Right cardiac atrium (tissue), 5 donors: ENCODE results near the gene CSK. TPM values are rescaled to one million over a fixed set of nuclear protein-coding genes. Genes with fewer than 3 reads are reported as not detected.
A peak's percentile ranks its signal among the peaks of the same experiment; 100 is the strongest.

Source experiments
- ATAC-seq, 2 donors: fragments of 200-7000 bp; cut with Tn5 transposase; one replicate each; pipeline versions ENCODE4 v1.8.0 to v1.9.1; 2020; ENCODE audit warnings: moderate library complexity in 2 of 2, mild to moderate bottlenecking in 1 of 2
- DNase-seq, 3 donors: peaks; one replicate each; pipeline ENCODE4 v3.0.0-alpha.2; 2020
- H3K27ac ChIP-seq: one replicate; pipeline ENCODE4 v1.5.1; 2013; ENCODE audit warnings: mild to moderate bottlenecking, low read length, control low read depth, moderate library complexity
- H3K27me3 ChIP-seq: one replicate; pipeline ENCODE4 v1.6.1; 2013; ENCODE audit not compliant: control insufficient read depth, insufficient read depth
- H3K4me1 ChIP-seq: one replicate; pipeline ENCODE4 v1.6.1; 2013; ENCODE audit warnings: low read length; ENCODE audit not compliant: control insufficient read depth, insufficient read depth
- H3K4me3 ChIP-seq: one replicate; pipeline ENCODE4 v1.5.1; 2013; ENCODE audit warnings: low read length, control low read depth
- H3K9me3 ChIP-seq: one replicate; pipeline ENCODE4 v1.6.1; 2013; ENCODE audit warnings: low read length; ENCODE audit not compliant: control insufficient read depth
- WGBS: extraction: QIAGEN DNeasy Blood & Tissue Kit; methylation state at CpG from one replicate; pipeline ENCODE4 v1.1.7; 2013; 5-methylcytosine and 5-hydroxymethylcytosine counted together
- intact Hi-C, 4 donors: fragments of 100-400 bp; cut with DNase I; formaldehyde crosslinking; loops; one replicate each; pipeline versions ENCODE4 v1.11.0 to v1.14.0; 2022 to 2023
- polyA plus RNA-seq: library from polyadenylated mRNA; stranded (reverse); fragments of 200-250 nt; gene quantifications from one replicate; pipeline ENCODE4 v1.2.3, GENCODE V29; 2013
- total RNA-seq, 4 donors: library from RNA; stranded (reverse); fragmentation: NEBNext Ultra II Directional; extraction: Animal tissue kit (Norgen Biotek cat#: 25700); gene quantifications; one replicate each; pipeline ENCODE4 v1.2.1, GENCODE V29; 2021
- donor health status: healthy with polysubstance abuse.
- donor health status: DM: no; HTN: yes; CAD: no.
- donor health status: DM: no; HTN: no; CAD: no.
- donor health status: DM: no; HTN: yes; CAD: no; lungs with severe emphysema.
- donor health status: DM: yes; HTN: yes; CAD: no.

Gene CSK
- total and polyA plus RNA-seq, 5 donors: 44.3 to 68.3 (median 59.3) TPM

DNA sequence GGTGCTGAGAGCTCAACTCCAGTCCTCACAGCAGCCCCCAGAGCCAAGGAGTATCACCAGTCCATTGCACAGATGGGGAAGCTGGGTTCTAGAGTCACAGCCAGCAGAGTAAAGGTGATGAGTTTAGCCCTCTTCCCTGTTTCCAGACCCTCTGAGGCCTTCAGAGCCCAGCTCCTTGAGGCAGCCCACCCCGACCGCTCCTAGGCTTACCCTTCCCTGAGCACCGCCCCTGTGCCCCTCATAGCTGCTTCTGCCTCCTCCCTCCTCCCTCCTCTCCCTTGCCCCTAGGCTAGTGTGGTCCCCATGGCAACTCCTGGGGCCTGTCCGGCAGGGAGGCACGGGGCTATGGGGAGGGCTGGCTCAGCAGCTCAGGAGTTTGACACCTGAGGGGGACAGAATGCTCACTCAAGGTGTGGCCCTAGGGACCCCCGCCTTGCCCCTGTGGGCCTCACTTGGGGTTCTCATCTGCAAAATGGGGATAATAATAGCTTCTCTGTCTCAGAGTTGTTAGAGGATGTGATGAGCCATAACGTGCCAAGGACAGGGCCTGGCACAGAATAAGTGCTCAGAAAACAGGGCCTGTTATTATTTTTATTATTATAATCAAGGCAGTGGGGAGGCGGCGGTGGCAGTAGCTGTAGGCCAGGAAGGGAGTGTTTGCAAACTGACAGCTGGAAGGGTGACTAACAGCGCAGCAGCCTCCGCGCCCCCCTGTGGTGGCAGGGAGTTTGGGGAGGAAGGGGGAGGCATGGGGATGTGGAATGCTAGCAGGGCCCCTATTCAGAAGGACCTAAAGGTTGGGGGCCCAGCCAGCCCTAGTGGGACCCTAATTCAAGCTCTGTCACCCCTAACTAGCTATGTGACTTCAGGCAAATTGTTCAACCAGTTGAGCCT lies 11.5 kb downstream of the CSK start:
- H3K27me3 ChIP-seq: no peaks in the 10 kb centered on the region
- H3K4me3 ChIP-seq: no peak overlapping the region
- no peaks in the 10 kb centered on the region for H3K9me3 ChIP-seq
- DNase-seq (peak in 2 of 3 donors; percentile 67 to 78), ATAC-seq (no peak)
- WGBS: 73% methylated on average over 12 of the region's 12 CpGs
- intact Hi-C loops: no loop called here
- no peak overlapping the region for H3K27ac ChIP-seq
- H3K4me1 ChIP-seq: peaks cover 21% of the 10 kb centered on the region

DNA sequence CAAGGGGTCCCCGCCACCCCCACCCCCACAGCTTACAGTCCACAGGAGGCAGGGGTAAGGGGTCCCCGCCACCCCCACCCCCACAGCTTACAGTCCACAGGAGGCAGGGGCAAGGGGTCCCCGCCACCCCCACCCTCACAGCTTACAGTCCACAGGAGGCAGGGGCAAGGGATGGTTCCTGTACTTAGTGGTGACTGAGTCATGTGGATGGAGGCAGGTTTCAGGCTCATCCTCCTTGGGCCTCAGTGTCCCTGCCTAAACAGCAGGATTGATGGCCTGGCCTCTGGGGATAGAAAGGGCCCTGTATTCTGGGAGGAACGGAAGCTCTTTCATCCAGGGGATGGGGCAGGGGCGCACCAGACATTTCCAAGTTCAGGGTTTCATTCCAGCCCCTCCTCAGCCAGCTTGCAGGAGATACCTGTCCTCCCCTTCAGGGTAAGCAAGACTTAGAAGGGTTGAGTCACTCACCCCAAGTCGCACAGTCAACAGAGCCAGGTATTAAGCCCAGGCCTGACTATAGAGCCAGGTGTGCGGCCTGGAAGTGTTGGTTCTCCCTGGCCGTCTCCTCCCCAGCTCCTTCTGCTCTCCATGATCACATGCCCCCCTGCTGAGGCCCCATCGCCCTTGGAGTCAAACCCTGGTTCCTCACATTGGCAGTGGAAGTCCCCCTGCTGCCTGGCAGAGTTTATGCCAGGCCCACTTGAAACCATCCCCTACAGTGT lies 12.5 kb downstream of the CSK start:
- 86% methylated on average over 7 of the region's 9 CpGs for WGBS
- Histone ChIP-seq H3K27ac (no peak overlapping the region), H3K4me1 (peaks cover 19% of the 10 kb centered on the region), H3K4me3 (no peak overlapping the region), H3K9me3 (no peaks in the 10 kb centered on the region), H3K27me3 (no peaks in the 10 kb centered on the region)
- ATAC-seq: no peak
- intact Hi-C loops: no loop called here
- DNase-seq: no peak

DNA sequence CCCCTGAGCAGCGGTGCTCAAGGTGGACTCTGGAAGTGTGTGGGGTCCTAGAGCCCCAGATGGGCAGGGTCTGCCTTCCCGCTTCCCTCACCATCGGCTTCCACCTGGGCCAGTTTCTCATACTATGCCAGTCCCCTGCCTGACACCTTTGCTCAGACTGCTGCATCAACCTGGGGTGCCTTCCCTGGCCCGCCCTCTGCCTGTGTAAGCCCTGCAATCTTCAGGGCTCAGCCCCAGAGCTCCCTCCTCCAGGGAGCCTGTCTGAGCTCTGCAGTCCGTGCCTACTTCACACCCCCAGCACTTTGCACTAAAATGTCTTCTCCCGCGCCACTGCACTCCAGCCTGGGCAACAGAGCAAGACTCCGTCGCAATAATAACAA lies 13.1 kb downstream of the CSK start:
- intact Hi-C loops: no loop called here
- 87% methylated on average over 9 of the region's 9 CpGs for WGBS
- no peak for DNase-seq
- no peak overlapping the region for H3K27ac ChIP-seq
- no peaks in the 10 kb centered on the region for H3K27me3 ChIP-seq
- peaks cover 16% of the 10 kb centered on the region for H3K4me1 ChIP-seq
- ATAC-seq: no peak
- no peaks in the 10 kb centered on the region for H3K9me3 ChIP-seq
- H3K4me3 ChIP-seq: no peak overlapping the region

DNA sequence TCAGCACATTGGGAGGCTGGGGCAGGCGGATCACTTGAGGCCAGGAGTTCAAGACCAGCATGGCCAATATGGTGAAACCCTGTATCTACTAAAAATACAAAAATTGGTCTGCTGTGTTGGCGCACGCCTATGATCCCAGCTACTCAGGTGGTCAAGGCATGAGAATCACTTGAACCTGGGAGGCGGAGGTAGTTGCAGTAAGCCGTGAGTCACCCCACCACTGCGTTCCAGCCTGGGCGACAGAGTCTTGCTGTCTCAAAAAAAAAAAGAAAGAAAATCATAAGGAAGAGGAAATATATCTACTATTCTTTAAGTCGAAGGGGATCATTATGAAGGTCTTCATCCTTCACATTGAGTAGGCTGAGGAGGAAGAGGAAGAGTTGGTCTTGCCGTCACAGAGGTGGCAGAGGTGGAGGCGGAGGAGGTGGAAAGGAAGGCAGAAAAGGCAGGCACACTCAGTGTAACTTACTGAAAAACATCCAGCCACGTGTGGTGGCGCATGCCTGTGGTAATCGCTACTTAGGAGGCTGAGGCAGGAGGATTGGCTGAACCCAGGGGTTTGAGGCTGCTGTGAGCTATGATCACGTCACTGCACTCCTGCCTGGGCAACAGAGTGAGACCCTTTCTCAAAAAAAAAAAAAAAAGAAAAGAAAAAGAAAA lies 14.2 kb downstream of the CSK start:
- no peaks in the 10 kb centered on the region for H3K27me3 ChIP-seq
- intact Hi-C loops: no loop called here
- no peaks in the 10 kb centered on the region for H3K9me3 ChIP-seq
- peaks cover 10% of the 10 kb centered on the region for H3K4me1 ChIP-seq
- 93% methylated on average over 14 of the region's 14 CpGs for WGBS
- H3K4me3 ChIP-seq: no peak overlapping the region
- no peak overlapping the region for H3K27ac ChIP-seq
- DNase-seq: no peak
- no peak for ATAC-seq

DNA sequence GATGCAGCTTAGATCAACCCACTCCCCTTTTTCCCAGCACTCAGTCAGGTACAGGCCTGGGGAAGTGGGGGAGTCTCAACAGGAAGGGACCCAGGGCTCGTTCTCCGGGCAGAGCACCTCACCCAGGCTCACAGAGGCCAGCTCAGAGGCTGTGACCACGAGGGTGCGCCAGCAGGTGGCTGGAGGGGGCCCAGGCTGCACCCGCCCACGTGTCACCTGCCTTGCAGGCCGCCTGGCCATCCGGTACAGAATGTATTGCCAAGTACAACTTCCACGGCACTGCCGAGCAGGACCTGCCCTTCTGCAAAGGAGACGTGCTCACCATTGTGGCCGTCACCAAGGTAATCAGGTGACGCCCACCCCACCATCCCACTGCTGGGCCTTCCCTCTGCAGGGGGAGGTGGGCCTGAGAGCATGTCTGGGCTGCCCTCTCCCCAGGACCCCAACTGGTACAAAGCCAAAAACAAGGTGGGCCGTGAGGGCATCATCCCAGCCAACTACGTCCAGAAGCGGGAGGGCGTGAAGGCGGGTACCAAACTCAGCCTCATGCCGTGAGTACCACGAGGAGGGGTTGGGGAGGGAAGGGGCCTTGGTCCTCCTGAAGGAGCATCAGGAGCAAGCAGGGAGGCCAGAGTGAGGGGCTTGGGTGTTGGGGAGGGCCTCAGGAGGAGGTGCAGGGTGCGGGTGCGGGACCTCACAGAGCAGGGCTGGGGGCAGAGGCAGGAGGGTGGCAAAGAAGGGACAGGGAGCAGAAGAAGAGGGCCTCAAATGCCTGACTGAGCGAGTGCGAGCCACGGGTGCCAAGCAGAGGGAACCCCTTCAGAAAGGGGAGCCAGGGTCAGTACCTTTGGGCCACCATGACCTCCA lies 16.7 kb downstream of the CSK start:
- Histone ChIP-seq H3K4me3 (no peak overlapping the region), H3K9me3 (no peaks in the 10 kb centered on the region), H3K27me3 (no peaks in the 10 kb centered on the region), H3K4me1 (no peaks in the 10 kb centered on the region), H3K27ac (no peak overlapping the region)
- intact Hi-C loops: no loop called here
- 69% methylated on average over 25 of the region's 25 CpGs for WGBS
- ATAC-seq (peak; percentile 21 to 47), DNase-seq (peak in 2 of 3 donors; percentile 76 to 79)

DNA sequence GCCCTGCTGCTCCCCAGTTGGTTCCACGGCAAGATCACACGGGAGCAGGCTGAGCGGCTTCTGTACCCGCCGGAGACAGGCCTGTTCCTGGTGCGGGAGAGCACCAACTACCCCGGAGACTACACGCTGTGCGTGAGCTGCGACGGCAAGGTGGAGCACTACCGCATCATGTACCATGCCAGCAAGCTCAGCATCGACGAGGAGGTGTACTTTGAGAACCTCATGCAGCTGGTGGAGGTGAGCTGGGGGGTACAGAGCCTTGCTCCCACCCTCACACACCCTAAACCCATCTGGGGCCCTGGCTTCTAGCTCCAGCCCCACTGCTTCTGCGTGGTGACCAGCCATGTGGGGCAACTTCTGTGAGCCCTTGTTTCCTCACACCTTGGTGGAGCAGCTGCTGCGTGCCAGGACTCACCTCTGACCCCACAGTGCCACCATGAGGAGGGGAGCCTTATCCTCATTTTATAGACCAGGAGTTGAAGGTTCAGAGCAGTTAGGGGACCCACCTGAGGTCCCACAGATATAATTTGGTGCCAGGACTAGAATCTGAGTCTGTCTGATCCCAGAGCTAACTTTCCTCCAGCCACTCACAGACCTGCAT lies 17.5 kb downstream of the CSK start:
- no peak for DNase-seq
- no peak for ATAC-seq
- WGBS: 84% methylated on average over 16 of the region's 16 CpGs
- no peak overlapping the region for H3K4me3 ChIP-seq
- H3K27me3 ChIP-seq: no peaks in the 10 kb centered on the region
- no peaks in the 10 kb centered on the region for H3K9me3 ChIP-seq
- intact Hi-C loops: no loop called here
- no peak overlapping the region for H3K27ac ChIP-seq
- H3K4me1 ChIP-seq: no peaks in the 10 kb centered on the region

DNA sequence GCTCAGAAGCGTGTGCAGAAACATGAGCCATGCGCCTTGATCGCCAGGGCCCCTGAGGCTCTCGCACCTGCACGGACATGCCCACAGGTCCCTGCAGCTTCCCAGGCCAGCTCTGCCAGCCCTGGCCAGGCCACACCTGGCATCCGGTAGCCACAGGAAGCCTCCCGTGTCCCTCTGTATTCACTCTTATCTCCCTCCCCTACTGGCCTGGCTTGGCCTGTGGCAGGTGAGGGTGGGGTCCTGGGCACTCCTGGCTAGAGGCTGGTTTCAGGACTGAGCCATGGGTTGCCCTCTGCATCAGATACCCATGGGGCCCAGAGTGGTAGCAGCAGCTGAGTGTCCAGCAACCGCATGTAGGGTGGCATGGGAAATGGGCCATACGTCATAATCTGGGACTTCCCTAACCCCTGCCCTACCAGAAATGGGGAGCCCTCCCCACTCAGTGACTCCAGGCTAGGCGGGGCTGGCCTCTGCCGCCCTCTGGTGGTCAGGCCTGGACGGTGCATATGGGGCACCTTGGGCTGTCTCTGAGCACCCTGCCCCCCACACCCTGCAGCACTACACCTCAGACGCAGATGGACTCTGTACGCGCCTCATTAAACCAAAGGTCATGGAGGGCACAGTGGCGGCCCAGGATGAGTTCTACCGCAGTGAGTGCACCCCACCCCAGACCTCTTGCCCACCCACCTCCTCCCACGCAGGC lies 18.1 kb downstream of the CSK start:
- ATAC-seq (peak; percentile 84 to 85), DNase-seq (peak; percentile 66 to 92 (median 89))
- intact Hi-C loops: no loop called here
- Histone ChIP-seq H3K4me1 (no peaks in the 10 kb centered on the region), H3K4me3 (no peak overlapping the region), H3K9me3 (no peaks in the 10 kb centered on the region), H3K27ac (no peak overlapping the region), H3K27me3 (no peaks in the 10 kb centered on the region)
- 54% methylated on average over 18 of the region's 18 CpGs for WGBS

DNA sequence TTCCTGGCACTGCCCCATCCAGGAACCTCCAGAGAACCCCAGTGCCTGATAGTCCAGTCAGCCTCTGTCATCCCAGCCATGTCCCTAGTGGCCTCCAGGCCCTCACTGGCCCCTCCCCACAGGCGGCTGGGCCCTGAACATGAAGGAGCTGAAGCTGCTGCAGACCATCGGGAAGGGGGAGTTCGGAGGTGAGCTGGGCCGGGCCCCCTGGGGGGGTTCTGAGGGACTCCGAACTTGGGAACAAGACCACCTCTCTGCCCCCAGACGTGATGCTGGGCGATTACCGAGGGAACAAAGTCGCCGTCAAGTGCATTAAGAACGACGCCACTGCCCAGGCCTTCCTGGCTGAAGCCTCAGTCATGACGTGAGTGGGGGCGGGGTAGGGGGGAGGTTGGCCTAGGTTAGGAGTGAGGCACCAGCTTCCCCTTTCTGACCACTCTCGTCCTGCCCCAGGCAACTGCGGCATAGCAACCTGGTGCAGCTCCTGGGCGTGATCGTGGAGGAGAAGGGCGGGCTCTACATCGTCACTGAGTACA lies 18.7 kb downstream of the CSK start:
- peak; percentile 1 to 6 for ATAC-seq
- Histone ChIP-seq H3K9me3 (no peaks in the 10 kb centered on the region), H3K4me3 (no peak overlapping the region), H3K27ac (no peak overlapping the region), H3K4me1 (no peaks in the 10 kb centered on the region), H3K27me3 (no peaks in the 10 kb centered on the region)
- 83% methylated on average over 20 of the region's 20 CpGs for WGBS
- intact Hi-C loops: no loop called here
- peak in 2 of 3 donors; percentile 61 to 63 for DNase-seq

DNA sequence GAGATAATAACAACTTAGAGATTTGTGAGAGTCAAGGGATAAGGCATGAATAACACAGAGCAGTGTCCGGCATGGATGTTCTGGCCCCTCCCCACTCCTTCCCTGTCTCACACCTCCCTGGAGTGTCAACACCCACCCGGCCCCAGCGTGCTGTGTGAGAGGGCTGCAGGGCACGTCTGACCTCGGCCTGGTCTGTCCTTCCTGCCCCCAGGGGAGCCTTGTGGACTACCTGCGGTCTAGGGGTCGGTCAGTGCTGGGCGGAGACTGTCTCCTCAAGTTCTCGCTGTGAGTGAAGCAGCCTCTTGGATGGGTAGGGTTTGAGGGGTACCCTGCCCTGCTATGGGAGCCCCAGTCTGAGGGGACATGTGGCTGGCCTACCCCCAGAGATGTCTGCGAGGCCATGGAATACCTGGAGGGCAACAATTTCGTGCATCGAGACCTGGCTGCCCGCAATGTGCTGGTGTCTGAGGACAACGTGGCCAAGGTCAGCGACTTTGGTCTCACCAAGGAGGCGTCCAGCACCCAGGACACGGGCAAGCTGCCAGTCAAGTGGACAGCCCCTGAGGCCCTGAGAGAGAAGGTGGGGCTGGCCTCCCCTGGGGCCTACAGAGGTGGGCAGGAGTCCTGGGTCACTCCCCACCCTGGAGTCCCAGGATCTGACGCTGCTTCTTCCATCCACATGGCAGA lies 19.6 kb downstream of the CSK start:
- intact Hi-C loops: no loop called here
- ATAC-seq (no peak), DNase-seq (peak in 1 of 3 donors; percentile 67)
- 78% methylated on average over 18 of the region's 18 CpGs for WGBS
- Histone ChIP-seq H3K9me3 (no peaks in the 10 kb centered on the region), H3K27ac (no peak overlapping the region), H3K4me3 (no peak overlapping the region), H3K4me1 (no peaks in the 10 kb centered on the region), H3K27me3 (no peaks in the 10 kb centered on the region)
